Chondrocyte (in vitro differentiated cells): ENCODE measurements around the gene DNAI4. TPM values are rescaled to one million over a fixed set of nuclear protein-coding genes. Genes with fewer than 3 reads are reported as not detected.
"Not testable (repeated sequence)": the region's sequence is repeated elsewhere in the genome, so short reads cannot be mapped to it uniquely, and the experiment has no call there.

Source experiments
- DNase-seq: peaks from one replicate; pipeline ENCODE4 v3.0.0; 2021; ENCODE audit warnings: mixed read lengths, low spot score
- H3K27ac Mint-ChIP-seq: one replicate; pipeline ENCODE4 v1.8.0; 2021; ENCODE audit warnings: mild to moderate bottlenecking, moderate library complexity, mixed read lengths; ENCODE audit not compliant: unreplicated experiment
- H3K27me3 Mint-ChIP-seq: 2 replicates; pipeline ENCODE4 v1.8.0; 2021; ENCODE audit warnings: low read depth, mixed read lengths
- H3K36me3 Mint-ChIP-seq: 2 replicates; pipeline ENCODE4 v1.8.0; 2021; ENCODE audit warnings: low read depth, mixed read lengths
- H3K4me1 Mint-ChIP-seq: 2 replicates; pipeline ENCODE4 v1.8.0; 2021; ENCODE audit warnings: low read depth, mild to moderate bottlenecking, mixed read lengths
- H3K4me3 Mint-ChIP-seq: one replicate; pipeline ENCODE4 v1.8.0; 2021; ENCODE audit warnings: mild to moderate bottlenecking, moderate library complexity, mixed read lengths; ENCODE audit not compliant: unreplicated experiment
- H3K9me3 Mint-ChIP-seq: 2 replicates; pipeline ENCODE4 v1.8.0; 2021; ENCODE audit warnings: low read depth, mixed read lengths
- total RNA-seq: library from RNA; stranded (reverse); gene quantifications from 3 replicates; pipeline ENCODE4 v1.2.1, GENCODE V29; 2021
- TF ChIP-seq, protein P1 (sequence below): fragments of 200-600 bp; sonication (generic); IDR thresholded peaks from 2 replicates; pipeline ENCODE4 v1.5.0; 2021; ENCODE audit warnings: antibody characterized with exemption, mild to moderate bottlenecking, moderate library complexity

DNAI4 gene
- total RNA-seq, 1 donor from 2014 or later: 5.8 TPM

DNA sequence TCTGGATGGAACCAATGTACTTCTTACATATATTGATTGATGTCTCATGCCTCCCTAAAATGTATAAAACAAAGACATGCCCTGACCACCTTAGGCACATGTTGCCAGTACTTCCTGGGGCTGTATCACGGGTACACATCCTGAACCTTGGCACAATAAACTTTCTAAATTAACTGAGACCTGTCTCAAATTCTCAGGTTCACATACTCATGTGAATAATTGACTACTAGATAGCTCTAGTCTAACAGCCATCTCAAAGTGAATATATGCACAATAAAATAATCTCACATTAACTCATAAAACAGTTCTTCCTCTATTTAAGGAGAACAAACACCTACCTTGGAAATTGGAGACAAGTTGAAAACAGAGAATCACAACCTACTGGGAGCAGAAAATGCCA, 5.6 kb downstream of the DNAI4 start:
- no peak for DNase-seq
- Mint-ChIP-seq H3K4me3 (no peak overlapping the region), H3K9me3 (peaks cover 2% of the 10 kb centered on the region), H3K27ac (no peak overlapping the region), H3K4me1 (peaks cover 13% of the 10 kb centered on the region), H3K27me3 (no peaks in the 10 kb centered on the region), H3K36me3 (no peaks in the 10 kb centered on the region)
- TF ChIP-seq, protein P1, sequence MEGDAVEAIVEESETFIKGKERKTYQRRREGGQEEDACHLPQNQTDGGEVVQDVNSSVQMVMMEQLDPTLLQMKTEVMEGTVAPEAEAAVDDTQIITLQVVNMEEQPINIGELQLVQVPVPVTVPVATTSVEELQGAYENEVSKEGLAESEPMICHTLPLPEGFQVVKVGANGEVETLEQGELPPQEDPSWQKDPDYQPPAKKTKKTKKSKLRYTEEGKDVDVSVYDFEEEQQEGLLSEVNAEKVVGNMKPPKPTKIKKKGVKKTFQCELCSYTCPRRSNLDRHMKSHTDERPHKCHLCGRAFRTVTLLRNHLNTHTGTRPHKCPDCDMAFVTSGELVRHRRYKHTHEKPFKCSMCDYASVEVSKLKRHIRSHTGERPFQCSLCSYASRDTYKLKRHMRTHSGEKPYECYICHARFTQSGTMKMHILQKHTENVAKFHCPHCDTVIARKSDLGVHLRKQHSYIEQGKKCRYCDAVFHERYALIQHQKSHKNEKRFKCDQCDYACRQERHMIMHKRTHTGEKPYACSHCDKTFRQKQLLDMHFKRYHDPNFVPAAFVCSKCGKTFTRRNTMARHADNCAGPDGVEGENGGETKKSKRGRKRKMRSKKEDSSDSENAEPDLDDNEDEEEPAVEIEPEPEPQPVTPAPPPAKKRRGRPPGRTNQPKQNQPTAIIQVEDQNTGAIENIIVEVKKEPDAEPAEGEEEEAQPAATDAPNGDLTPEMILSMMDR: no peak

DNA sequence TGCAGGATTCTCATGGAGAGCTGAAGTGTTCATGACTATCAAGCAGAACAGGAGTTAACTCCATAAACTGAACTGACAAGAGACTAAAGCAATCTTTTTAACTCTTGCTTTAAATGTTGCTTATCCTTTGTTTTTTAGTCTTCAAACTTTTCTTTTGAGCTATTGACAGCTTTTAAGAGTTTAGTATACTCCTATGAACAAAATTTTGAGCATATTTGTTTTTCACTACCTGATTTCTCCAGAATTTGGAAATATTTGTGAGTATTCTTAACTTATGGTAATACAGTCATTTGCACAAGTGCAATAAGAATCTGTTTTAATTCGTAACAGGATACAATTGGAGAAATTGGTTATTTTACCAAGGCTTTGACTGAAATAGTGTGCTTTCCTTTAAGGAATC, 7.2 kb downstream of the DNAI4 start:
- peaks cover 2% of the 10 kb centered on the region for H3K9me3 Mint-ChIP-seq
- no peak for DNase-seq
- H3K36me3 Mint-ChIP-seq: no peaks in the 10 kb centered on the region
- H3K27me3 Mint-ChIP-seq: no peaks in the 10 kb centered on the region
- no peak overlapping the region for H3K4me3 Mint-ChIP-seq
- no peaks in the 10 kb centered on the region for H3K4me1 Mint-ChIP-seq
- no peak overlapping the region for H3K27ac Mint-ChIP-seq
- TF ChIP-seq, protein P1: no peak

DNA sequence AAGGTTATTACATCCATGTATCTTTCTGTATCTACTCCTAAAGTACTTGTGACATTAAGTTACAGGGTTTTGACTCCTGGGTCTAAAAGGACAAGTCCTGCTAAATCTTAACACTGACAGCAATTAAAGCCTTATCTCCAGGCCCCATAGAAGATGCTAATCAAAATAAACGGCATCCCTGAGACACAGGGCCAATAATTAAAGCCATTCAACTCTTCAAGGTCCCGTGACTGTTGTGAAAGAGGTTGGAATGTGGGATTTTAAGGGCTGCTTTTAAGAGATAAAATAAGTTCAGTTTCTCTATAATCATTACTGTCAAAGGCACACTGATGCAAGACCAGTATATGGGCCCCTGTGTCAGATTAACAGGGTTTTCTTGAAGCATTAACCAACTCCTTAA, 8.3 kb downstream of the DNAI4 start:
- H3K36me3 Mint-ChIP-seq: no peaks in the 10 kb centered on the region
- TF ChIP-seq, protein P1: no peak
- H3K27me3 Mint-ChIP-seq: no peaks in the 10 kb centered on the region
- H3K9me3 Mint-ChIP-seq: peaks cover 2% of the 10 kb centered on the region
- no peaks in the 10 kb centered on the region for H3K4me1 Mint-ChIP-seq
- H3K27ac Mint-ChIP-seq: no peak overlapping the region
- no peak for DNase-seq
- no peak overlapping the region for H3K4me3 Mint-ChIP-seq

DNA sequence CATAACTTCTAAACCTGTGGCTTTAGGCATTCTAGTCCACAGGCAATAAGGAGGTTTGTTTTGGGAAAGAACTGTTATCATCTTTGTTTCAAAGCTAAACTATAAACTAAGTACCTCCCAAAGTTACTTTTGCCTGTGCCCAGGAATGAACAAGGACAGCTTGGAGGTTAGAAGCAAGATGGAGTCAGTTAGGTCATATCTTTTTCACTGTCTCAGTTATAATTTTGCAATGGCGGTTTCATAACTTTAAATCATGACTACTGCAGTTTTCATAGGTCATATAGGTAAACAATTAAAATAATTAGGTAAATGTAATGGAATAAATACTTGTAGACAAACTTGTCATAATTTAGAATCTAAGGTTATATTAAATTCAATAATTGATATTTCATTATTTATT, 9.5 kb downstream of the DNAI4 start:
- H3K27me3 Mint-ChIP-seq, H3K4me3 Mint-ChIP-seq, DNase-seq, H3K27ac Mint-ChIP-seq, H3K9me3 Mint-ChIP-seq, H3K36me3 Mint-ChIP-seq, H3K4me1 Mint-ChIP-seq: not testable (repeated sequence)

DNA sequence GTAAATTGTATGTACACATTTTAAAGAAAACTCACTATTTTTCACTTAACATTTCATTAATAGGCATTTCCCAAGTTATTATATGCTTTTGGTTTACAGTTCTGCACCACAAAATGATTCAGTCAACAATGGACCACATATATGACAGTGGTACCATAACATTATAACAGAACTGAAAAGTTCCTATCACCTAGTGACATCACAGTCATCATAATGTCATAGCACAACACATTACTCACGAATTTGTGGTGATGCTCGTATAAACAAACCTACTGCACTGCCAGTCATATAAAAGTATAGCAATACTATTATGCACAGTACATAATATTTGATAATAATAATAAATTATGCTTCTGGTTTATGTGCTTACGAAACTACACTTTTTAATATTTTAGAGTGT, 30.9 kb downstream of the DNAI4 start:
- no peak for DNase-seq
- Mint-ChIP-seq H3K9me3 (peaks cover 7% of the 10 kb centered on the region), H3K4me1 (no peaks in the 10 kb centered on the region), H3K27ac (no peak overlapping the region), H3K27me3 (no peaks in the 10 kb centered on the region), H3K4me3 (no peak overlapping the region), H3K36me3 (peaks cover 6% of the 10 kb centered on the region)
- TF ChIP-seq, protein P1: no peak

DNA sequence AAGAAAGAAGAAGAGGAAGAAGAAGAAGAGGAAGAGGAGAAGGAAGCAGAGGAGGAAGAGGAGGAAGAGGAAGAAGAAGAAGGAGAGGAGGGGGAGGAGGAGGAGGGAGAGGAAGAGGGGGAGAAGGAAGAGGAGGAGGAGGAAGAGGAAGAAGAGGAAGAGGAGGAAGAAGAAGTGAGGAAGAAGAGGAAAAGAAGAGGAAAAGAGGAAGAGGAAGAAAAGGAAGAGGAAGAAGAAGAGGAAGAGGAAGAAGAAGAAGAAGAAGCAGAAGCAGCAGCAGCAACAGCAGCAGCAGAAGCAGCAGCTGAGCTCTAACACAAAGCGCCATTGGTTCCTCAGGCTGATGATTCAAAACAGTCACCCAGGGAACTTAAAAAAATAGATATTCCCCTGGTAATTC, 34.0 kb downstream of the DNAI4 start:
- no peak overlapping the region for H3K27ac Mint-ChIP-seq
- H3K27me3 Mint-ChIP-seq: no peaks in the 10 kb centered on the region
- DNase-seq: no peak
- H3K4me3 Mint-ChIP-seq: no peak overlapping the region
- TF ChIP-seq, protein P1: no peak
- no peaks in the 10 kb centered on the region for H3K4me1 Mint-ChIP-seq
- peaks cover 11% of the 10 kb centered on the region for H3K36me3 Mint-ChIP-seq
- peaks cover 7% of the 10 kb centered on the region for H3K9me3 Mint-ChIP-seq
